SK-N-SH treated with all-trans-retinoic acid at 6 μM for 48 hours (cell line): Measurements from ENCODE around the gene SCFD2.

Source experiments
- ATAC-seq: fragments of 200-7000 bp; cut with Tn5 transposase; 3 replicates; pipeline ENCODE4 v1.9.1; 2020; ENCODE audit warnings: mild to moderate bottlenecking, moderate library complexity
- ARNTL ChIP-seq: fragments of 450-650 bp; formaldehyde crosslinking; IDR thresholded peaks from 2 replicates; pipeline ENCODE4 v1.5.0; 2020; ENCODE audit warnings: low read depth, mild to moderate bottlenecking, moderate library complexity, borderline replicate concordance
- BACH2 ChIP-seq: fragments of 250-450 bp; sonication (Bioruptor Pico); IDR thresholded peaks from 2 replicates; pipeline ENCODE4 v1.9.0; 2021; ENCODE audit warnings: mild to moderate bottlenecking, borderline replicate concordance
- CREB5 ChIP-seq: fragments of 250-450 bp; sonication (Bioruptor Pico); IDR thresholded peaks from 2 replicates; pipeline ENCODE4 v1.5.1; 2020; ENCODE audit warnings: low read depth, mild to moderate bottlenecking, moderate library complexity
- CSDC2 ChIP-seq: fragments of 250-450 bp; sonication (Bioruptor Pico); IDR thresholded peaks from 2 replicates; pipeline ENCODE4 v1.5.0; 2020; ENCODE audit warnings: mild to moderate bottlenecking, moderate library complexity
- CSRNP3 ChIP-seq: fragments of 250-450 bp; sonication (Bioruptor Pico); IDR thresholded peaks from 2 replicates; pipeline ENCODE4 v1.5.1; 2021; ENCODE audit warnings: mild to moderate bottlenecking, moderate library complexity
- ESRRG ChIP-seq: fragments of 250-450 bp; sonication (Bioruptor Pico); IDR thresholded peaks from 2 replicates; pipeline ENCODE4 v1.6.1; 2021; ENCODE audit warnings: mild to moderate bottlenecking
- GLIS3 ChIP-seq: fragments of 250-450 bp; sonication (Bioruptor Pico); IDR thresholded peaks from 2 replicates; pipeline ENCODE4 v1.5.0; 2020; ENCODE audit warnings: mild to moderate bottlenecking, moderate library complexity
- ISL1 ChIP-seq: fragments of 250-450 bp; sonication (Bioruptor Pico); IDR thresholded peaks from 2 replicates; pipeline ENCODE4 v2.1.2; 2022; ENCODE audit warnings: mild to moderate bottlenecking, moderate library complexity
- OSR1 ChIP-seq: fragments of 250-450 bp; sonication (Bioruptor Pico); IDR thresholded peaks from 2 replicates; pipeline ENCODE4 v1.8.0; 2022; ENCODE audit warnings: moderate library complexity, mild to moderate bottlenecking, inconsistent platforms
- PATZ1 ChIP-seq: fragments of 250-450 bp; sonication (Bioruptor Pico); IDR thresholded peaks from 2 replicates; pipeline ENCODE4 v1.8.0; 2020; ENCODE audit warnings: mild to moderate bottlenecking, moderate library complexity, borderline replicate concordance
- POU6F1 ChIP-seq: fragments of 250-450 bp; sonication (Bioruptor Pico); IDR thresholded peaks from 2 replicates; pipeline ENCODE4 v1.8.0; 2021; ENCODE audit warnings: low read depth, mild to moderate bottlenecking, moderate library complexity, borderline replicate concordance
- PPARA ChIP-seq: fragments of 250-450 bp; sonication (Bioruptor Pico); IDR thresholded peaks from 2 replicates; pipeline ENCODE4 v1.5.0; 2020; ENCODE audit warnings: mild to moderate bottlenecking, borderline replicate concordance
- RARB ChIP-seq: fragments of 250-450 bp; sonication (Bioruptor Pico); IDR thresholded peaks from 2 replicates; pipeline ENCODE4 v1.8.0; 2021; ENCODE audit warnings: mild to moderate bottlenecking, moderate library complexity
- SNAI2 ChIP-seq: fragments of 250-450 bp; sonication (Bioruptor Pico); IDR thresholded peaks from 2 replicates; pipeline ENCODE4 v1.5.0; 2020; ENCODE audit warnings: mild to moderate bottlenecking, moderate library complexity
- TCF4 ChIP-seq: fragments of 250-450 bp; sonication (Bioruptor Pico); IDR thresholded peaks from 2 replicates; pipeline ENCODE4 v1.8.0; 2021; ENCODE audit warnings: mild to moderate bottlenecking, moderate library complexity, borderline replicate concordance
- TOX ChIP-seq: fragments of 250-450 bp; sonication (Bioruptor Pico); IDR thresholded peaks from 2 replicates; pipeline ENCODE4 v1.8.0; 2021; ENCODE audit warnings: mild to moderate bottlenecking, moderate library complexity, borderline replicate concordance
- TSHZ2 ChIP-seq: fragments of 250-450 bp; sonication (Bioruptor Pico); IDR thresholded peaks from 2 replicates; pipeline ENCODE4 v1.5.0; 2020; ENCODE audit warnings: mild to moderate bottlenecking, moderate library complexity
- ZC3H10 ChIP-seq: fragments of 250-450 bp; sonication (Bioruptor Pico); IDR thresholded peaks from 2 replicates; pipeline ENCODE4 v1.5.1; 2021; ENCODE audit warnings: mild to moderate bottlenecking, moderate library complexity
- ZFP3 ChIP-seq: fragments of 250-450 bp; sonication (Bioruptor Pico); IDR thresholded peaks from 2 replicates; pipeline ENCODE4 v1.5.0; 2020; ENCODE audit warnings: mild to moderate bottlenecking, moderate library complexity
- ZFP30 ChIP-seq: fragments of 450-650 bp; formaldehyde crosslinking; IDR thresholded peaks from 2 replicates; pipeline ENCODE4 v1.5.0; 2022; ENCODE audit warnings: mild to moderate bottlenecking, moderate library complexity
- ZNF565 ChIP-seq: fragments of 450-650 bp; formaldehyde crosslinking; conservative IDR thresholded peaks from 2 replicates; pipeline ENCODE4 v1.5.0; 2020; ENCODE audit warnings: low read depth, mild to moderate bottlenecking, moderate library complexity
- ZNF70 ChIP-seq: fragments of 450-650 bp; formaldehyde crosslinking; IDR thresholded peaks from 2 replicates; pipeline ENCODE4 v1.5.0; 2020; ENCODE audit warnings: mild to moderate bottlenecking, moderate library complexity
- ZNF8 ChIP-seq: fragments of 450-650 bp; formaldehyde crosslinking; IDR thresholded peaks from 2 replicates; pipeline ENCODE4 v1.5.0; 2020; ENCODE audit warnings: mild to moderate bottlenecking, moderate library complexity

The SCFD2 gene

GRCh38 chr4:53050361-53050774, 315.5 kb downstream of the SCFD2 start:
- TF ChIP-seq GLIS3 (CRISPR knock-in tag) (no peak; the same call in none of the 2 replicates), ARNTL (CRISPR knock-in tag) (no peak; the same call in 1 of the 2 replicates), CREB5 (CRISPR knock-in tag) (peak; percentile 76; the same call in 1 of the 2 replicates), SNAI2 (peak; percentile 92), TOX (CRISPR knock-in tag) (no peak), POU6F1 (peak; percentile 81; the same call in 1 of the 2 replicates), ISL1 (CRISPR knock-in tag) (peak; percentile 94), OSR1 (no peak), CSDC2 (CRISPR knock-in tag) (peak; percentile 41; the same call in 1 of the 2 replicates), PPARA (CRISPR knock-in tag) (no peak; the same call in 1 of the 2 replicates), BACH2 (no peak), TSHZ2 (CRISPR knock-in tag) (peak; percentile 94), ZNF8 (CRISPR knock-in tag) (0 out of 2 replicates have a peak, but pooled peaks have one; percentile 48), ZFP30 (CRISPR knock-in tag) (0 out of 2 replicates have a peak, but pooled peaks have one; percentile 2), RARB (CRISPR knock-in tag) (no peak), ESRRG (peak; percentile 86), CSRNP3 (peak; percentile 93), ZNF565 (CRISPR knock-in tag) (no peak), TCF4 (CRISPR knock-in tag) (peak; percentile 100), ZFP3 (peak; percentile 82; the same call in 1 of the 2 replicates), ZNF70 (no peak), PATZ1 (peak; percentile 80), ZC3H10 (CRISPR knock-in tag) (no peak)
- TF ChIP-seq, all 23 proteins: peak for 13

GRCh38 chr4:53049528-53049927, 316.3 kb downstream of the SCFD2 start:
- ATAC-seq: peak; percentile 32; the same call in 1 of the 3 replicates
- TF ChIP-seq ZC3H10 (CRISPR knock-in tag) (no peak), ESRRG (no peak), TOX (CRISPR knock-in tag) (no peak), CSRNP3 (no peak), TSHZ2 (CRISPR knock-in tag) (peak; percentile 78), ZNF565 (CRISPR knock-in tag) (no peak), ZFP30 (CRISPR knock-in tag) (no peak), PATZ1 (no peak), ARNTL (CRISPR knock-in tag) (no peak)

More at GRCh38 chr4:53050361-53050774, 315.5 kb downstream of the SCFD2 start:
- peak; percentile 91 for ATAC-seq
